ENCODE measurements around the gene TOR4A.

The TOR4A gene

GRCh38 chr9:137264067-137264466 is 13.5 kb upstream of the TOR4A start:
- H3K9ac ChIP-seq = no peak overlapping the region
- no peaks in the 10 kb centered on the region for H3K9me3 ChIP-seq (ENCODE audit: control insufficient read depth, low read length)
- H3K4me1 ChIP-seq = peaks cover 4% of the 10 kb centered on the region
- H3K4me2 ChIP-seq (ENCODE audit: low read length) = no peak overlapping the region
- no peak overlapping the region for H2AFZ ChIP-seq
- TF ChIP-seq CTCF (IDR thresholded peaks at IDR 0.05) = no peak
- H3K27me3 ChIP-seq (ENCODE audit: control insufficient read depth, insufficient read depth, low read length) = no peaks in the 10 kb centered on the region
- no peaks in the 10 kb centered on the region for H3K79me2 ChIP-seq
- H3K4me3 ChIP-seq (ENCODE audit: low read depth, low read length) = no peak overlapping the region
- H3K27ac ChIP-seq = no peak overlapping the region
- no peaks in the 10 kb centered on the region for H3K36me3 ChIP-seq (ENCODE audit: control insufficient read depth, insufficient read depth, low read length)

GRCh38 chr9:137265496-137266161 is 11.9 kb upstream of the TOR4A start:
- H3K27ac ChIP-seq = no peak overlapping the region
- TF ChIP-seq CTCF (IDR thresholded peaks at IDR 0.05) = no peak
- H3K4me2 ChIP-seq (ENCODE audit: low read length) = no peak overlapping the region
- no peaks in the 10 kb centered on the region for H3K27me3 ChIP-seq (ENCODE audit: control insufficient read depth, insufficient read depth, low read length)
- H3K79me2 ChIP-seq = no peaks in the 10 kb centered on the region
- no peaks in the 10 kb centered on the region for H3K36me3 ChIP-seq (ENCODE audit: control insufficient read depth, insufficient read depth, low read length)
- peaks cover 4% of the 10 kb centered on the region for H3K4me1 ChIP-seq
- no peak overlapping the region for H3K9ac ChIP-seq
- H3K4me3 ChIP-seq (ENCODE audit: low read depth, low read length) = no peak overlapping the region
- no peaks in the 10 kb centered on the region for H3K9me3 ChIP-seq (ENCODE audit: control insufficient read depth, low read length)
- H2AFZ ChIP-seq = no peak overlapping the region

- H2AFZ ChIP-seq = no peak overlapping the region
- no peak overlapping the region for H3K9ac ChIP-seq
- H3K4me2 ChIP-seq (ENCODE audit: low read length) = no peak overlapping the region
- no peaks in the 10 kb centered on the region for H3K36me3 ChIP-seq (ENCODE audit: control insufficient read depth, insufficient read depth, low read length)
- no peaks in the 10 kb centered on the region for H3K9me3 ChIP-seq (ENCODE audit: control insufficient read depth, low read length)
- H3K27me3 ChIP-seq (ENCODE audit: control insufficient read depth, insufficient read depth, low read length) = no peaks in the 10 kb centered on the region
- H3K4me3 ChIP-seq (ENCODE audit: low read depth, low read length) = no peak overlapping the region
- no peaks in the 10 kb centered on the region for H3K79me2 ChIP-seq
- no peak for TF ChIP-seq CTCF (IDR thresholded peaks at IDR 0.05)
- no peak overlapping the region for H3K27ac ChIP-seq
- peaks cover 4% of the 10 kb centered on the region for H3K4me1 ChIP-seq
Observed at GRCh38 chr9:137266162-137266527, 11.4 kb upstream of the TOR4A start.

- no peaks in the 10 kb centered on the region for H3K36me3 ChIP-seq (ENCODE audit: control insufficient read depth, insufficient read depth, low read length)
Observed at GRCh38 chr9:137266585-137267453, 10.7 kb upstream of the TOR4A start.

More at GRCh38 chr9:137266585-137267453, 10.7 kb upstream of the TOR4A start:
- H2AFZ ChIP-seq = no peak overlapping the region
- H3K79me2 ChIP-seq = no peaks in the 10 kb centered on the region
- no peak overlapping the region for H3K27ac ChIP-seq
- H3K4me1 ChIP-seq = peaks cover 4% of the 10 kb centered on the region
- no peak overlapping the region for H3K4me2 ChIP-seq (ENCODE audit: low read length)
- no peak for TF ChIP-seq CTCF (IDR thresholded peaks at IDR 0.05)
- no peak overlapping the region for H3K9ac ChIP-seq
- no peaks in the 10 kb centered on the region for H3K9me3 ChIP-seq (ENCODE audit: control insufficient read depth, low read length)
- no peaks in the 10 kb centered on the region for H3K27me3 ChIP-seq (ENCODE audit: control insufficient read depth, insufficient read depth, low read length)
- H3K4me3 ChIP-seq (ENCODE audit: low read depth, low read length) = no peak overlapping the region
